Liver (tissue), 9 donors: Measurements from ENCODE around the gene GFRA1. TPM values are rescaled to one million over a fixed set of nuclear protein-coding genes. Genes with fewer than 3 reads are reported as not detected.

Source experiments
- DNase-seq: peaks from one replicate; pipeline ENCODE4 v3.0.0-alpha.2; 2017; ENCODE audit warnings: low spot score
- H3K27ac ChIP-seq, 2 donors: one replicate each; pipeline ENCODE4 v1.7.0; 2013; ENCODE audit warnings: inconsistent platforms in 2 of 2, low read length in 2 of 2, control low read depth in 1 of 2, low read depth in 1 of 2, mild to moderate bottlenecking in 1 of 2
- H3K27me3 ChIP-seq, 4 donors: one replicate each; pipeline versions ENCODE4 v1.6.1 to v1.7.0; 2013; ENCODE audit warnings: low read length in 3 of 4, inconsistent platforms in 1 of 4, mild to moderate bottlenecking in 1 of 4, moderate library complexity in 1 of 4; ENCODE audit not compliant: control insufficient read depth in 4 of 4, insufficient read depth in 4 of 4
- H3K36me3 ChIP-seq, 4 donors: one replicate each; pipeline versions ENCODE4 v1.6.1 to v1.7.0; 2013; ENCODE audit warnings: low read length in 3 of 4, mild to moderate bottlenecking in 3 of 4, low read depth in 1 of 4, moderate library complexity in 1 of 4; ENCODE audit not compliant: control insufficient read depth in 4 of 4, insufficient read depth in 3 of 4
- H3K4me1 ChIP-seq, 4 donors: one replicate each; pipeline versions ENCODE4 v1.6.1 to v1.7.0; 2013; ENCODE audit warnings: low read length in 3 of 4, mild to moderate bottlenecking in 3 of 4, moderate library complexity in 1 of 4; ENCODE audit not compliant: control insufficient read depth in 4 of 4, insufficient read depth in 4 of 4
- H3K4me3 ChIP-seq, 3 donors: one replicate each; pipeline versions ENCODE4 v1.6.1 to v1.7.0; 2013; ENCODE audit warnings: low read length in 3 of 3, control low read depth in 1 of 3, low read depth in 1 of 3, mild to moderate bottlenecking in 1 of 3
- H3K9ac ChIP-seq, 2 donors: one replicate each; pipeline ENCODE4 v1.7.0; 2013; ENCODE audit warnings: low read length in 2 of 2, mild to moderate bottlenecking in 2 of 2, moderate library complexity in 2 of 2, control low read depth in 1 of 2, low read depth in 1 of 2
- H3K9me3 ChIP-seq, 4 donors: one replicate each; pipeline versions ENCODE4 v1.6.1 to v1.7.0; 2013; ENCODE audit warnings: low read length in 3 of 4; ENCODE audit not compliant: control insufficient read depth in 4 of 4
- CTCF ChIP-seq: fragments of 150-350 bp; IDR thresholded peaks from 2 replicates; pipeline ENCODE4 v1.5.1; 2017; ENCODE audit warnings: improper control_type of control experiment, low read depth, low read length; ENCODE audit not compliant: missing input control
- EGR1 ChIP-seq, 2 donors: IDR thresholded peaks; 2 replicates each; pipeline ENCODE4 v1.6.1; 2016 to 2018; ENCODE audit warnings: antibody characterized with exemption in 2 of 2, low read depth in 2 of 2
- FOXA1 ChIP-seq: IDR thresholded peaks from 2 replicates; pipeline ENCODE4 v1.6.1; 2016; ENCODE audit warnings: antibody characterized with exemption
- FOXA2 ChIP-seq: IDR thresholded peaks from 2 replicates; pipeline ENCODE4 v1.6.1; 2016; ENCODE audit warnings: antibody characterized with exemption
- GABPA ChIP-seq, 2 donors: IDR thresholded peaks in 1 of 2; conservative IDR thresholded peaks in 1 of 2; 2 replicates each; pipeline ENCODE4 v1.6.1; 2016; ENCODE audit warnings: antibody characterized with exemption in 2 of 2, mild to moderate bottlenecking in 1 of 2, moderate library complexity in 1 of 2
- HNF4A ChIP-seq, 2 donors: conservative IDR thresholded peaks; 2 replicates each; pipeline ENCODE4 v1.6.1; 2016; ENCODE audit warnings: antibody characterized with exemption in 2 of 2, mild to moderate bottlenecking in 2 of 2
- JUND ChIP-seq, 2 donors: IDR thresholded peaks; 2 replicates each; pipeline ENCODE4 v1.6.1; 2016; ENCODE audit warnings: antibody characterized with exemption in 2 of 2
- MAX ChIP-seq: IDR thresholded peaks from 2 replicates; pipeline ENCODE4 v1.6.1; 2016; ENCODE audit warnings: antibody characterized with exemption
- NR2F2 ChIP-seq: IDR thresholded peaks from 2 replicates; pipeline ENCODE4 v1.6.1; 2016; ENCODE audit warnings: antibody characterized with exemption
- RAD21 ChIP-seq, 2 donors: IDR thresholded peaks; 2 replicates each; pipeline ENCODE4 v1.6.1; 2016; ENCODE audit warnings: antibody characterized with exemption in 2 of 2, mild to moderate bottlenecking in 2 of 2
- REST ChIP-seq: IDR thresholded peaks from 2 replicates; pipeline ENCODE4 v1.6.1; 2016; ENCODE audit warnings: antibody characterized with exemption, mild to moderate bottlenecking
- RXRA ChIP-seq, 2 donors: IDR thresholded peaks; 2 replicates each; pipeline ENCODE4 v1.6.1; 2017 to 2018; ENCODE audit warnings: antibody characterized with exemption in 2 of 2, mild to moderate bottlenecking in 1 of 2
- SP1 ChIP-seq: IDR thresholded peaks from 2 replicates; pipeline ENCODE4 v1.6.1; 2018; ENCODE audit warnings: antibody characterized with exemption, mild to moderate bottlenecking
- TAF1 ChIP-seq: conservative IDR thresholded peaks from 2 replicates; pipeline ENCODE4 v1.6.1; 2016; ENCODE audit warnings: antibody characterized with exemption, mild to moderate bottlenecking
- YY1 ChIP-seq: IDR thresholded peaks from 2 replicates; pipeline ENCODE4 v1.6.1; 2016; ENCODE audit warnings: antibody characterized with exemption, mild to moderate bottlenecking
- WGBS: extraction: QIAGEN DNeasy Blood & Tissue Kit; methylation state at CpG from one replicate; pipeline ENCODE4 v1.1.7; 2013; 5-methylcytosine and 5-hydroxymethylcytosine counted together
- polyA plus RNA-seq, 2 donors: library from polyadenylated mRNA; stranded (reverse) in 1 of 2; unstranded in 1 of 2; fragments of 200-250 nt in 1 of 2; fragments of >200 nt in 1 of 2; fragmentation: Nextera tagmentation in 1 of 2; extraction: Ambion mirVana in 1 of 2; gene quantifications; one replicate each; pipeline versions ENCODE4 v1.2.1 to v1.2.3, GENCODE V29; 2013 to 2015
- total RNA-seq, 2 donors: library from RNA; depleted of rRNA; stranded (reverse); fragments of >200 nt; gene quantifications; one replicate each; pipeline ENCODE4 v1.2.3, GENCODE V29; 2014
- TF ChIP-seq, protein P1 (sequence below): IDR thresholded peaks from 2 replicates; pipeline ENCODE4 v1.6.1; 2016; ENCODE audit warnings: antibody characterized with exemption
- TF ChIP-seq, protein P2 (sequence below): IDR thresholded peaks from 2 replicates; pipeline ENCODE4 v1.6.1; 2016; ENCODE audit warnings: antibody characterized with exemption
- donor health status: healthy.
- donor health status: healthy.
- donor health status: healthy.
- donor health status: healthy.
- donor health status: healthy.

The GFRA1 gene
- total and polyA plus RNA-seq, 4 donors = 14.2 to 53.6 (median 17.8) TPM

DNA sequence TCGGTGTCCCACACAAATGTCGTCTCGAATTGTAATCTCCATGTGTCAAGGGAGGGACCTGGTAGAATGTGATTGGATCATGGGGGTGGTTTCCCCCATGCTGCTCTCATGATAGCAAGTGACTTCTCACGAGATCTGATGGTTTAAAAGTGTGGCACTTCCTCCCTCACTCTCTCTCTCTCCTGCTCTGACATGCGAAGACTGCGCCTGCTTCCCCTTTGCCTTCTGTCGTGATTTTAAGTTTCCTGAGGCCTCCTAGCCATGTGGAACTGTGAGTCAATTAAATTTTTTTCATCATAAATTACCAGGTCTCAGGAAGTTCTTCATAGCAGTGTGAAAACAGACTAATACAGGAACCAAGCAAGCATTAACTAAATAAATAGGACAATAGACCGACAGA is 229.1 kb downstream of the GFRA1 start:
- Histone ChIP-seq H3K36me3 (no peaks in the 10 kb centered on the region), H3K27ac (no peak overlapping the region), H3K9ac (no peak overlapping the region), H3K9me3 (no peaks in the 10 kb centered on the region), H3K27me3 (no peaks in the 10 kb centered on the region), H3K4me1 (peaks cover 5 to 34% (median 22%) of the 10 kb centered on the region in 4 donors), H3K4me3 (no peak overlapping the region)
- 84% methylated on average over 8 of the region's 8 CpGs for WGBS
- DNase-seq = no peak
- no peak for TF ChIP-seq YY1
- no peak for TF ChIP-seq EGR1 (IDR thresholded peaks at IDR 0.05; ENCODE audit: low read depth in 2 of 2)
- no peak for TF ChIP-seq RAD21 (IDR thresholded peaks at IDR 0.05)
- TF ChIP-seq NR2F2 = no peak
- no peak for TF ChIP-seq FOXA1
- TF ChIP-seq HNF4A (conservative IDR thresholded peaks at IDR 0.05) = no peak
- no peak for TF ChIP-seq CTCF
- no peak for TF ChIP-seq JUND (IDR thresholded peaks at IDR 0.05)
- TF ChIP-seq, protein P1, sequence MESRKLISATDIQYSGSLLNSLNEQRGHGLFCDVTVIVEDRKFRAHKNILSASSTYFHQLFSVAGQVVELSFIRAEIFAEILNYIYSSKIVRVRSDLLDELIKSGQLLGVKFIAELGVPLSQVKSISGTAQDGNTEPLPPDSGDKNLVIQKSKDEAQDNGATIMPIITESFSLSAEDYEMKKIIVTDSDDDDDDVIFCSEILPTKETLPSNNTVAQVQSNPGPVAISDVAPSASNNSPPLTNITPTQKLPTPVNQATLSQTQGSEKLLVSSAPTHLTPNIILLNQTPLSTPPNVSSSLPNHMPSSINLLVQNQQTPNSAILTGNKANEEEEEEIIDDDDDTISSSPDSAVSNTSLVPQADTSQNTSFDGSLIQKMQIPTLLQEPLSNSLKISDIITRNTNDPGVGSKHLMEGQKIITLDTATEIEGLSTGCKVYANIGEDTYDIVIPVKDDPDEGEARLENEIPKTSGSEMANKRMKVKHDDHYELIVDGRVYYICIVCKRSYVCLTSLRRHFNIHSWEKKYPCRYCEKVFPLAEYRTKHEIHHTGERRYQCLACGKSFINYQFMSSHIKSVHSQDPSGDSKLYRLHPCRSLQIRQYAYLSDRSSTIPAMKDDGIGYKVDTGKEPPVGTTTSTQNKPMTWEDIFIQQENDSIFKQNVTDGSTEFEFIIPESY = no peak
- no peak for TF ChIP-seq MAX
- no peak for TF ChIP-seq RXRA (IDR thresholded peaks at IDR 0.05)
- no peak for TF ChIP-seq TAF1
- TF ChIP-seq, protein P2, sequence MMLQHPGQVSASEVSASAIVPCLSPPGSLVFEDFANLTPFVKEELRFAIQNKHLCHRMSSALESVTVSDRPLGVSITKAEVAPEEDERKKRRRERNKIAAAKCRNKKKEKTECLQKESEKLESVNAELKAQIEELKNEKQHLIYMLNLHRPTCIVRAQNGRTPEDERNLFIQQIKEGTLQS = no peak
- no peak for TF ChIP-seq GABPA (IDR thresholded peaks at IDR 0.05 in 1 of 2, conservative IDR thresholded peaks at IDR 0.05 in 1 of 2)
- TF ChIP-seq REST = no peak
- TF ChIP-seq SP1 = no peak
- no peak for TF ChIP-seq FOXA2

GRCh38 chr10:116043304-116043703 is 229.7 kb downstream of the GFRA1 start:
- H3K9ac ChIP-seq = no peak overlapping the region
- H3K27ac ChIP-seq = no peak overlapping the region
- H3K27me3 ChIP-seq = no peaks in the 10 kb centered on the region
- no peaks in the 10 kb centered on the region for H3K36me3 ChIP-seq
- H3K4me3 ChIP-seq = no peak overlapping the region
- WGBS = 94% methylated on average over 3 of the region's 3 CpGs
- H3K9me3 ChIP-seq = no peaks in the 10 kb centered on the region
- DNase-seq = no peak
- H3K4me1 ChIP-seq = peaks cover 5 to 36% (median 25%) of the 10 kb centered on the region in 4 donors
- TF ChIP-seq YY1 (no peak), REST (no peak), CTCF (no peak), FOXA2 (no peak), SP1 (no peak), NR2F2 (no peak), RXRA (IDR thresholded peaks at IDR 0.05) (no peak), FOXA1 (no peak), EGR1 (IDR thresholded peaks at IDR 0.05; ENCODE audit: low read depth in 2 of 2) (no peak), JUND (IDR thresholded peaks at IDR 0.05) (no peak), TAF1 (no peak)
- TF ChIP-seq, protein P2 = no peak
